ENCODE results near the gene LPCAT1.

DNA sequence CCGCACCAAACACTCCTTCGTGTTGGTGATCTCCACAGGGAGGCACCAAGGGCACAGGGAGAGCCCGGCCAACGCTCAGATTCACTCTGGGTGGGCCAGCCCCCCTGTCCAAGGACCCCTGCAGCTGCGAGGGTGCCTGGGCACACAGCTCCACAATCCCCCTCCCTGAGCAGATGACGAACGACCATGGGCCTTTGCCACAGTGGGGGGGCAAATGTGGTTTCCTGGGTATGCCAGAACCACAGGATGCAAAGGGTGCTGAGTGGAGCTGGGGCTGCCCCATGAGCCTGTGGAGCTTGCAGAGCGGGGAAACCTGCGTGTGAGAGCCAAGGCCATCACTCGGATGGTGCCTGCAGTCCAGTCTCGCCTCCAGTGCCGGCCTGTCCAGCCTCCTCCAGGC, 31.0 kb downstream of the LPCAT1 start:
- TF ChIP-seq, protein P1, sequence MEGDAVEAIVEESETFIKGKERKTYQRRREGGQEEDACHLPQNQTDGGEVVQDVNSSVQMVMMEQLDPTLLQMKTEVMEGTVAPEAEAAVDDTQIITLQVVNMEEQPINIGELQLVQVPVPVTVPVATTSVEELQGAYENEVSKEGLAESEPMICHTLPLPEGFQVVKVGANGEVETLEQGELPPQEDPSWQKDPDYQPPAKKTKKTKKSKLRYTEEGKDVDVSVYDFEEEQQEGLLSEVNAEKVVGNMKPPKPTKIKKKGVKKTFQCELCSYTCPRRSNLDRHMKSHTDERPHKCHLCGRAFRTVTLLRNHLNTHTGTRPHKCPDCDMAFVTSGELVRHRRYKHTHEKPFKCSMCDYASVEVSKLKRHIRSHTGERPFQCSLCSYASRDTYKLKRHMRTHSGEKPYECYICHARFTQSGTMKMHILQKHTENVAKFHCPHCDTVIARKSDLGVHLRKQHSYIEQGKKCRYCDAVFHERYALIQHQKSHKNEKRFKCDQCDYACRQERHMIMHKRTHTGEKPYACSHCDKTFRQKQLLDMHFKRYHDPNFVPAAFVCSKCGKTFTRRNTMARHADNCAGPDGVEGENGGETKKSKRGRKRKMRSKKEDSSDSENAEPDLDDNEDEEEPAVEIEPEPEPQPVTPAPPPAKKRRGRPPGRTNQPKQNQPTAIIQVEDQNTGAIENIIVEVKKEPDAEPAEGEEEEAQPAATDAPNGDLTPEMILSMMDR (conservative IDR thresholded peaks at IDR 0.05), result no peak
- TF ChIP-seq ZFX (IDR thresholded peaks at IDR 0.05), result no peak

All from C4-2B (cell line).